GM23338 (cell line): Measurements from ENCODE around the gene ALCAM. TPM values are rescaled to one million over a fixed set of nuclear protein-coding genes. Genes with fewer than 3 reads are reported as not detected.

ENCODE experiments used
- ATAC-seq: fragments of 200-7000 bp; cut with Tn5 transposase; 3 replicates; pipeline ENCODE4 v1.9.1; 2020
- DNase-seq: peaks from one replicate; pipeline ENCODE4 v3.0.0-alpha.2; 2015; ENCODE audit warnings: low spot score
- H2AFZ ChIP-seq: fragments of 200-600 bp; sonication (generic); 2 replicates; pipeline ENCODE4 v1.8.0; 2016; ENCODE audit warnings: antibody characterized with exemption, mild to moderate bottlenecking, moderate library complexity
- H3F3A ChIP-seq: fragments of 200-600 bp; sonication (generic); replicated peaks from 2 replicates; pipeline ENCODE4 v1.8.0; 2017; ENCODE audit warnings: antibody characterized with exemption, mixed run types, low read depth
- H3K27ac ChIP-seq: fragments of 200-600 bp; sonication (generic); 2 replicates; pipeline ENCODE4 v1.6.1; 2016; ENCODE audit warnings: low read depth
- H3K27me3 ChIP-seq: fragments of 200-600 bp; sonication (generic); 2 replicates; pipeline ENCODE4 v1.8.0; 2016; ENCODE audit warnings: mild to moderate bottlenecking, mixed run types, moderate library complexity; ENCODE audit not compliant: insufficient read depth
- H3K36me3 ChIP-seq: fragments of 200-600 bp; sonication (generic); 2 replicates; pipeline ENCODE4 v1.8.0; 2016; ENCODE audit warnings: mild to moderate bottlenecking; ENCODE audit not compliant: insufficient read depth
- H3K4me1 ChIP-seq: fragments of 200-600 bp; sonication (generic); 2 replicates; pipeline ENCODE4 v1.8.0; 2016; ENCODE audit warnings: mild to moderate bottlenecking, moderate library complexity; ENCODE audit not compliant: insufficient read depth
- H3K4me2 ChIP-seq: fragments of 200-600 bp; sonication (generic); 2 replicates; pipeline ENCODE4 v1.7.1; 2017; ENCODE audit warnings: mixed run types
- H3K4me3 ChIP-seq: fragments of 200-600 bp; sonication (generic); 2 replicates; pipeline ENCODE4 v1.6.1; 2016; ENCODE audit warnings: mixed run types
- H3K79me2 ChIP-seq: fragments of 200-600 bp; sonication (generic); replicated peaks from 2 replicates; pipeline ENCODE4 v1.8.0; 2017; ENCODE audit warnings: mild to moderate bottlenecking; ENCODE audit not compliant: insufficient read depth
- H3K9me2 ChIP-seq: fragments of 200-600 bp; sonication (generic); 2 replicates; pipeline ENCODE4 v1.8.0; 2017; ENCODE audit not compliant: insufficient read depth
- H4K20me1 ChIP-seq: fragments of 200-600 bp; sonication (generic); replicated peaks from 2 replicates; pipeline ENCODE4 v1.8.0; 2017; ENCODE audit warnings: mild to moderate bottlenecking; ENCODE audit not compliant: insufficient read depth
- H3K27ac Mint-ChIP-seq: 2 replicates; pipeline ENCODE4 v1.8.0; 2020; ENCODE audit warnings: inconsistent platforms, mild to moderate bottlenecking, moderate library complexity, mixed read lengths
- H3K27me3 Mint-ChIP-seq: 3 replicates; pipeline ENCODE4 v1.8.0; 2022; ENCODE audit warnings: low read depth, mild to moderate bottlenecking, moderate library complexity, mixed read lengths, inconsistent platforms; ENCODE audit not compliant: insufficient read depth, poor library complexity
- H3K36me3 Mint-ChIP-seq: 3 replicates; pipeline ENCODE4 v1.8.0; 2021; ENCODE audit warnings: low read depth, mild to moderate bottlenecking, inconsistent platforms, moderate library complexity, mixed read lengths
- H3K4me1 Mint-ChIP-seq: 3 replicates; pipeline ENCODE4 v1.8.0; 2020; ENCODE audit warnings: mild to moderate bottlenecking, inconsistent platforms, mixed read lengths
- H3K4me3 Mint-ChIP-seq: 3 replicates; pipeline ENCODE4 v1.8.0; 2021; ENCODE audit warnings: moderate library complexity, mild to moderate bottlenecking, inconsistent platforms, mixed read lengths
- H3K9me3 Mint-ChIP-seq: 3 replicates; pipeline ENCODE4 v1.8.0; 2020; ENCODE audit warnings: moderate library complexity, mild to moderate bottlenecking, inconsistent platforms, mixed read lengths
- EZH2 ChIP-seq: fragments of 200-600 bp; sonication (generic); IDR thresholded peaks from one replicate; pipeline ENCODE4 v1.8.0; 2017; ENCODE audit warnings: antibody characterized with exemption, mild to moderate bottlenecking, low read depth; ENCODE audit not compliant: unreplicated experiment
- EZH2phosphoT487 ChIP-seq: fragments of 200-600 bp; sonication (generic); IDR thresholded peaks from one replicate; pipeline ENCODE4 v1.8.1; 2018; ENCODE audit warnings: antibody characterized with exemption; ENCODE audit not compliant: unreplicated experiment
- JUNB ChIP-seq: IDR thresholded peaks from one replicate; pipeline ENCODE4 v1.6.1; 2016; ENCODE audit warnings: antibody characterized with exemption; ENCODE audit not compliant: unreplicated experiment
- POLR2AphosphoS5 ChIP-seq: IDR thresholded peaks from 2 replicates; pipeline ENCODE4 v1.6.1; 2016; ENCODE audit warnings: antibody characterized with exemption, low read depth
- STAT1 ChIP-seq: IDR thresholded peaks from one replicate; pipeline ENCODE4 v1.6.1; 2016; ENCODE audit warnings: antibody characterized with exemption; ENCODE audit not compliant: unreplicated experiment
- ZNF114 ChIP-seq: fragments of 250-450 bp; sonication (Bioruptor Pico); IDR thresholded peaks from 2 replicates; pipeline ENCODE4 v1.5.0; 2020; ENCODE audit warnings: mild to moderate bottlenecking, moderate library complexity
- ZNF331 ChIP-seq: fragments of 250-450 bp; sonication (Bioruptor Pico); IDR thresholded peaks from 2 replicates; pipeline ENCODE4 v1.5.0; 2020; ENCODE audit warnings: low read depth, mild to moderate bottlenecking, moderate library complexity
- ZNF462 ChIP-seq: fragments of 250-450 bp; sonication (Bioruptor Pico); IDR thresholded peaks from 2 replicates; pipeline ENCODE4 v1.5.0; 2020; ENCODE audit warnings: mild to moderate bottlenecking, moderate library complexity
- polyA plus RNA-seq: library from polyadenylated mRNA; unstranded; fragments of >200 nt; fragmentation: Nextera tagmentation; extraction: Ambion mirVana; gene quantifications from 2 replicates; pipeline ENCODE4 v1.2.1, GENCODE V29; 2016
- total RNA-seq: library from RNA; depleted of rRNA; stranded (reverse); fragments of >200 nt; shearing (Covaris generic); gene quantifications from 2 replicates; pipeline ENCODE4 v1.2.3, GENCODE V29; 2014
- TF ChIP-seq, protein P1 (sequence below): IDR thresholded peaks from 2 replicates; pipeline ENCODE4 v1.6.1; 2016; ENCODE audit warnings: antibody characterized with exemption
- TF ChIP-seq, protein P2 (sequence below), 2 experiments: fragments of 200-600 bp in 1 of 2; sonication (generic) in 1 of 2; conservative IDR thresholded peaks; 2 replicates each; pipeline versions ENCODE4 v1.5.1 to v1.6.1; 2016 to 2017; ENCODE audit warnings: antibody characterized with exemption in 2 of 2, low read depth in 2 of 2, mild to moderate bottlenecking in 2 of 2, moderate library complexity in 1 of 2

Gene ALCAM
- total and polyA plus RNA-seq, 2 experiments from 2014 or later: 11.3 to 36.0 TPM

DNA sequence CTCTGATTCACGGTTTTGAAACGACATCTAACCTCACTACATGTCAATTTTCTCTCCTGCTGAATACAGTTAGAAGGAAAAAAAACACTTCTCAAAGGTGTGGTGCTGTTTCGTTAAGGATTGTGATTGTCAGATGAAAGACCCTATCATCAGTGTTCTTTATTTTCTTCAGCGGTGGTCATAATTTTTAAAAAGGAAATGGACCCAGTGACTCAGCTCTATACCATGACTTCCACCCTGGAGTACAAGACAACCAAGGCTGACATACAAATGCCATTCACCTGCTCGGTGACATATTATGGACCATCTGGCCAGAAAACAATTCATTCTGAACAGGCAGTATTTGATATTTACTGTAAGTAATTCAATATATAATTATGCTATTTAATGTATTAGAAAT is 167.8 kb downstream of the ALCAM start (continued):
- TF ChIP-seq ZNF462 (CRISPR knock-in tag): no peak
- TF ChIP-seq, protein P1, sequence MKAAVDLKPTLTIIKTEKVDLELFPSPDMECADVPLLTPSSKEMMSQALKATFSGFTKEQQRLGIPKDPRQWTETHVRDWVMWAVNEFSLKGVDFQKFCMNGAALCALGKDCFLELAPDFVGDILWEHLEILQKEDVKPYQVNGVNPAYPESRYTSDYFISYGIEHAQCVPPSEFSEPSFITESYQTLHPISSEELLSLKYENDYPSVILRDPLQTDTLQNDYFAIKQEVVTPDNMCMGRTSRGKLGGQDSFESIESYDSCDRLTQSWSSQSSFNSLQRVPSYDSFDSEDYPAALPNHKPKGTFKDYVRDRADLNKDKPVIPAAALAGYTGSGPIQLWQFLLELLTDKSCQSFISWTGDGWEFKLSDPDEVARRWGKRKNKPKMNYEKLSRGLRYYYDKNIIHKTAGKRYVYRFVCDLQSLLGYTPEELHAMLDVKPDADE: no peak
- no peak for TF ChIP-seq JUNB
- TF ChIP-seq ZNF331 (CRISPR knock-in tag): no peak

DNA sequence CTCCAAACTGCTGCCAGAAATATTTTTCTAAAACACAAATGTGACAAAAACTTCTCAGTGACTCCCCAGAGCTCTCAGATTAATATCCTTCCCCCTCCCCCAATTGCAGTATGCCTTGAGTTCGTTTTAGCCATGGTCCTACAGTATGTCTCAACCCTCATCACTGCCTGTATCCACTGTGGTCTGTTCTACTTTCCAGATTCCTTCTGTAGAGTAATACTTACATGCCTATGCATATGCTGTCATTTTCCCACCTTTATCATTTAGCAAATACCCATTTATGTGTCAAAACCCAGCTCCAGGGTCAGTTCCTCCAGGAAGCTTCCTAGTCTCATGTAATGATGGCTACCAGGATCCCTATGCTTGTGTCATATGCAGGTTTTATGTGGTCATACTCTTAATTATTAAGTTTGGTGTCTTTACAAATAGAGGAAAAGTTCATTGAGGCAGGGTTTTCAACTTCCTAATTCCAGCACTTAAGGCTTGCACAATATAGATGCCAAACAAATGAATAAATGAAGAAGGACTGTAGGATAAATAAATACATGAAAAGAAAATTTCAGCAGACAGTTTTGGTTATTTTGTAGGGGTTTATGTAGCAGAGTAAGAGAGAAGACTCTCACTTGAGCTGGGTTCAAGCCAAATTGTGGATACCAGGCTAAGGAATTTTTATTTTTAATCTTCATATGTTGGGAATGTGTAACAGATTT is 170.8 kb downstream of the ALCAM start:
- no peaks in the 10 kb centered on the region for H3K9me3 Mint-ChIP-seq
- DNase-seq (no peak), ATAC-seq (no peak)
- Histone ChIP-seq H3F3A (no peaks in the 10 kb centered on the region), H3K4me2 (no peak overlapping the region), H3K4me3 (no peak overlapping the region), H3K27ac (no peak overlapping the region), H3K4me1 (no peaks in the 10 kb centered on the region), H3K36me3 (no peaks in the 10 kb centered on the region), H2AFZ (no peak overlapping the region), H3K27me3 (no peaks in the 10 kb centered on the region), H3K9me2 (no peaks in the 10 kb centered on the region), H3K79me2 (no peaks in the 10 kb centered on the region), H4K20me1 (no peaks in the 10 kb centered on the region)
- H3K27me3 Mint-ChIP-seq: peaks cover 2% of the 10 kb centered on the region
- no peak overlapping the region for H3K4me3 Mint-ChIP-seq
- H3K36me3 Mint-ChIP-seq: no peaks in the 10 kb centered on the region
- H3K27ac Mint-ChIP-seq: no peak overlapping the region
- H3K4me1 Mint-ChIP-seq: no peaks in the 10 kb centered on the region; the same call in 2 of the 3 replicates
- TF ChIP-seq, protein P2, sequence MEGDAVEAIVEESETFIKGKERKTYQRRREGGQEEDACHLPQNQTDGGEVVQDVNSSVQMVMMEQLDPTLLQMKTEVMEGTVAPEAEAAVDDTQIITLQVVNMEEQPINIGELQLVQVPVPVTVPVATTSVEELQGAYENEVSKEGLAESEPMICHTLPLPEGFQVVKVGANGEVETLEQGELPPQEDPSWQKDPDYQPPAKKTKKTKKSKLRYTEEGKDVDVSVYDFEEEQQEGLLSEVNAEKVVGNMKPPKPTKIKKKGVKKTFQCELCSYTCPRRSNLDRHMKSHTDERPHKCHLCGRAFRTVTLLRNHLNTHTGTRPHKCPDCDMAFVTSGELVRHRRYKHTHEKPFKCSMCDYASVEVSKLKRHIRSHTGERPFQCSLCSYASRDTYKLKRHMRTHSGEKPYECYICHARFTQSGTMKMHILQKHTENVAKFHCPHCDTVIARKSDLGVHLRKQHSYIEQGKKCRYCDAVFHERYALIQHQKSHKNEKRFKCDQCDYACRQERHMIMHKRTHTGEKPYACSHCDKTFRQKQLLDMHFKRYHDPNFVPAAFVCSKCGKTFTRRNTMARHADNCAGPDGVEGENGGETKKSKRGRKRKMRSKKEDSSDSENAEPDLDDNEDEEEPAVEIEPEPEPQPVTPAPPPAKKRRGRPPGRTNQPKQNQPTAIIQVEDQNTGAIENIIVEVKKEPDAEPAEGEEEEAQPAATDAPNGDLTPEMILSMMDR (conservative IDR thresholded peaks at IDR 0.05; ENCODE audit: low read depth in 2 of 2): no peak
- TF ChIP-seq ZNF114 (CRISPR knock-in tag) (no peak), STAT1 (no peak), EZH2phosphoT487 (no peak), POLR2AphosphoS5 (no peak), JUNB (no peak), EZH2 (no peak)
- TF ChIP-seq, protein P1: no peak
